ENCODE data around the gene SNRNP25.

DNA sequence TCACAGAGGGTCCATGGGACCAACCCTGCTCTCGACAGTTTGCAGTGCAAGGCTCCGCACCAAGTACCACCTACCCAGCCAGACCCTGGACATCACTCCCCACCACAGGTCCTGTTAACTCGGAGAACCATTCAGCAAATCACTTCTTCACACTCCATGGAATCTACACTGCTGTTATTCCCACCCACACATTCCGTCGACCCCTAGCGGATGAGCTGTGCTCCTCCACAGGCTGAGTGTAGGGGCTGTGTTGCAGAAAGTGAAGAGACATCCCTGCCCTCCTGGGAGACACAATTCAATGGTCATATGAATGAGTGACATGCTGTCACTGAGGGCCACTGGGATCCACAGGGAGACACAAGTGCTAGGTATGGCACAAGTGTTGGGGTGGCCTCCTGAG lies 51.9 kb downstream of the SNRNP25 start:
- TF ChIP-seq, protein P1, sequence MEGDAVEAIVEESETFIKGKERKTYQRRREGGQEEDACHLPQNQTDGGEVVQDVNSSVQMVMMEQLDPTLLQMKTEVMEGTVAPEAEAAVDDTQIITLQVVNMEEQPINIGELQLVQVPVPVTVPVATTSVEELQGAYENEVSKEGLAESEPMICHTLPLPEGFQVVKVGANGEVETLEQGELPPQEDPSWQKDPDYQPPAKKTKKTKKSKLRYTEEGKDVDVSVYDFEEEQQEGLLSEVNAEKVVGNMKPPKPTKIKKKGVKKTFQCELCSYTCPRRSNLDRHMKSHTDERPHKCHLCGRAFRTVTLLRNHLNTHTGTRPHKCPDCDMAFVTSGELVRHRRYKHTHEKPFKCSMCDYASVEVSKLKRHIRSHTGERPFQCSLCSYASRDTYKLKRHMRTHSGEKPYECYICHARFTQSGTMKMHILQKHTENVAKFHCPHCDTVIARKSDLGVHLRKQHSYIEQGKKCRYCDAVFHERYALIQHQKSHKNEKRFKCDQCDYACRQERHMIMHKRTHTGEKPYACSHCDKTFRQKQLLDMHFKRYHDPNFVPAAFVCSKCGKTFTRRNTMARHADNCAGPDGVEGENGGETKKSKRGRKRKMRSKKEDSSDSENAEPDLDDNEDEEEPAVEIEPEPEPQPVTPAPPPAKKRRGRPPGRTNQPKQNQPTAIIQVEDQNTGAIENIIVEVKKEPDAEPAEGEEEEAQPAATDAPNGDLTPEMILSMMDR (IDR thresholded peaks at IDR 0.05; ENCODE audit: insufficient read depth, low read length, poor library complexity, severe bottlenecking): no peak
- TF ChIP-seq EZH2phosphoT487 (conservative IDR thresholded peaks at IDR 0.05; ENCODE audit: low read length): no peak

All from SU-DHL-6 (cell line).